ENCODE measurements around the gene EML5.

EML5 gene

GRCh38 chr14:88835661-88836060 lies 42.9 kb upstream of the EML5 start:
- in situ Hi-C loops (cut with MboI; ENCODE audit: low sequenced_read_pairs, unreplicated experiment): no loop called here
- no peak for DNase-seq (ENCODE audit: low spot score)

GRCh38 chr14:88834883-88835431 lies 42.2 kb upstream of the EML5 start:
- TF ChIP-seq, protein P1, sequence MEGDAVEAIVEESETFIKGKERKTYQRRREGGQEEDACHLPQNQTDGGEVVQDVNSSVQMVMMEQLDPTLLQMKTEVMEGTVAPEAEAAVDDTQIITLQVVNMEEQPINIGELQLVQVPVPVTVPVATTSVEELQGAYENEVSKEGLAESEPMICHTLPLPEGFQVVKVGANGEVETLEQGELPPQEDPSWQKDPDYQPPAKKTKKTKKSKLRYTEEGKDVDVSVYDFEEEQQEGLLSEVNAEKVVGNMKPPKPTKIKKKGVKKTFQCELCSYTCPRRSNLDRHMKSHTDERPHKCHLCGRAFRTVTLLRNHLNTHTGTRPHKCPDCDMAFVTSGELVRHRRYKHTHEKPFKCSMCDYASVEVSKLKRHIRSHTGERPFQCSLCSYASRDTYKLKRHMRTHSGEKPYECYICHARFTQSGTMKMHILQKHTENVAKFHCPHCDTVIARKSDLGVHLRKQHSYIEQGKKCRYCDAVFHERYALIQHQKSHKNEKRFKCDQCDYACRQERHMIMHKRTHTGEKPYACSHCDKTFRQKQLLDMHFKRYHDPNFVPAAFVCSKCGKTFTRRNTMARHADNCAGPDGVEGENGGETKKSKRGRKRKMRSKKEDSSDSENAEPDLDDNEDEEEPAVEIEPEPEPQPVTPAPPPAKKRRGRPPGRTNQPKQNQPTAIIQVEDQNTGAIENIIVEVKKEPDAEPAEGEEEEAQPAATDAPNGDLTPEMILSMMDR (IDR thresholded peaks at IDR 0.05; ENCODE audit: borderline replicate concordance, control extremely low read depth, extremely low read depth, insufficient read depth, missing control alignments): no peak
- in situ Hi-C loops (cut with MboI; ENCODE audit: low sequenced_read_pairs, unreplicated experiment): no loop called here
- no peak for DNase-seq (ENCODE audit: low spot score)

More at GRCh38 chr14:88835661-88836060, 42.9 kb upstream of the EML5 start:
- TF ChIP-seq, protein P1 (IDR thresholded peaks at IDR 0.05; ENCODE audit: borderline replicate concordance, control extremely low read depth, extremely low read depth, insufficient read depth, missing control alignments): no peak

- TF ChIP-seq, protein P1 (IDR thresholded peaks at IDR 0.05; ENCODE audit: borderline replicate concordance, control extremely low read depth, extremely low read depth, insufficient read depth, missing control alignments): no peak
- in situ Hi-C loops (cut with MboI; ENCODE audit: low sequenced_read_pairs, unreplicated experiment): no loop called here
- DNase-seq (ENCODE audit: low spot score): no peak
Measured at GRCh38 chr14:88831284-88831683, 38.5 kb upstream of the EML5 start.

- in situ Hi-C loops (cut with MboI; ENCODE audit: low sequenced_read_pairs, unreplicated experiment): no loop called here
- no peak for DNase-seq (ENCODE audit: low spot score)
- TF ChIP-seq, protein P1 (IDR thresholded peaks at IDR 0.05; ENCODE audit: borderline replicate concordance, control extremely low read depth, extremely low read depth, insufficient read depth, missing control alignments): no peak
Measured at GRCh38 chr14:88829685-88830302, 37.0 kb upstream of the EML5 start.

GRCh38 chr14:88829188-88829587 lies 36.4 kb upstream of the EML5 start:
- in situ Hi-C loops (cut with MboI; ENCODE audit: low sequenced_read_pairs, unreplicated experiment): no loop called here
- TF ChIP-seq, protein P1 (IDR thresholded peaks at IDR 0.05; ENCODE audit: borderline replicate concordance, control extremely low read depth, extremely low read depth, insufficient read depth, missing control alignments): no peak
- DNase-seq (ENCODE audit: low spot score): no peak

GRCh38 chr14:88825503-88825902 lies 32.8 kb upstream of the EML5 start:
- TF ChIP-seq, protein P1 (IDR thresholded peaks at IDR 0.05; ENCODE audit: borderline replicate concordance, control extremely low read depth, extremely low read depth, insufficient read depth, missing control alignments): no peak
- peak; percentile 15 for DNase-seq (ENCODE audit: low spot score)
- in situ Hi-C loops (cut with MboI; ENCODE audit: low sequenced_read_pairs, unreplicated experiment): no loop called here
